Mammary epithelial cell (primary cell): Measurements from ENCODE around the gene SOBP.

Source experiments
- EZH2 ChIP-seq: IDR thresholded peaks from 2 replicates; pipeline ENCODE4 v1.6.1; 2012; ENCODE audit warnings: low read length, inconsistent platforms, borderline replicate concordance
- TF ChIP-seq, protein P1 (sequence below), 2 donors: IDR thresholded peaks in 1 of 2; conservative IDR thresholded peaks in 1 of 2; 2 replicates each; pipeline ENCODE4 v1.5.1; 2011 to 2012; ENCODE audit warnings: inconsistent platforms in 2 of 2, low read length in 2 of 2, mild to moderate bottlenecking in 2 of 2, control low read depth in 1 of 2, low read depth in 1 of 2; ENCODE audit not compliant: insufficient read depth in 1 of 2; ENCODE audit errors: extremely low read depth in 1 of 2

DNA sequence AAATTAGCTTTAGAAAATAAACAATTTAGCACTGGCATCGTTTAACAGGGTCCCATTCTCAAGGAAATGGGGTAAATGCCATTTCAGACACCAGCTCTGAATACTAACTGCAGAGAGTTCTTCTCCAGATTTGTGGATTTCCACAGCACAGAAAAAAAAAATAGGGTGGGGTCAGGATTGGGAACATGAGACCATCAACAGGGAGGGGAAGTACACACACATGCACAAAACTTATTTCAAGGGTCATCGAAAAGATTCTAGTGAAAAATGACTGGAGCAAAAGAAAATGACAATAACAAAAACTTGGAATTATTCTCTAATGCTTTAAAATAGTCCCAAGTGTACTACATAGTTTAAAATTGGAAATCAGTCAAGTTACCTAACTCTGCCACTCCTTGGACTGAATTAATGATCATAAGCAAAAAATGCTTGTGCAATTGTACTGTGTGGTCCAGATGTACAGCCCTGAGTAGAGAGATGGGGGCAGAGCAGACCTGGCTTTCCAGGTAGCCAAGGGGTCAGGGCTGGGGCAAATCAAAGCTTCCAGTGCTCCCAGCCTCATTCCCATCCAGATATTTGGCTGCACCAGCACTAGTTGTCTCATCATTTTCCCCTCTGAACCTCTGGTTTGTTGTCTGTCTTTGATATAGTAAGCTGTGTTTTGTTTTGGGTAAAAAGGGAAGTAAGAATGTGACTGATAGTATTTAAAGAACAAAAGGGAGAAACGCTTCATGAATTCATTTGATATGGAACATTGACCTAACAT lies 152.4 kb downstream of the SOBP start:
- TF ChIP-seq, protein P1, sequence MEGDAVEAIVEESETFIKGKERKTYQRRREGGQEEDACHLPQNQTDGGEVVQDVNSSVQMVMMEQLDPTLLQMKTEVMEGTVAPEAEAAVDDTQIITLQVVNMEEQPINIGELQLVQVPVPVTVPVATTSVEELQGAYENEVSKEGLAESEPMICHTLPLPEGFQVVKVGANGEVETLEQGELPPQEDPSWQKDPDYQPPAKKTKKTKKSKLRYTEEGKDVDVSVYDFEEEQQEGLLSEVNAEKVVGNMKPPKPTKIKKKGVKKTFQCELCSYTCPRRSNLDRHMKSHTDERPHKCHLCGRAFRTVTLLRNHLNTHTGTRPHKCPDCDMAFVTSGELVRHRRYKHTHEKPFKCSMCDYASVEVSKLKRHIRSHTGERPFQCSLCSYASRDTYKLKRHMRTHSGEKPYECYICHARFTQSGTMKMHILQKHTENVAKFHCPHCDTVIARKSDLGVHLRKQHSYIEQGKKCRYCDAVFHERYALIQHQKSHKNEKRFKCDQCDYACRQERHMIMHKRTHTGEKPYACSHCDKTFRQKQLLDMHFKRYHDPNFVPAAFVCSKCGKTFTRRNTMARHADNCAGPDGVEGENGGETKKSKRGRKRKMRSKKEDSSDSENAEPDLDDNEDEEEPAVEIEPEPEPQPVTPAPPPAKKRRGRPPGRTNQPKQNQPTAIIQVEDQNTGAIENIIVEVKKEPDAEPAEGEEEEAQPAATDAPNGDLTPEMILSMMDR (conservative IDR thresholded peaks at IDR 0.05 in 1 of 2, IDR thresholded peaks at IDR 0.05 in 1 of 2; ENCODE audit: extremely low read depth in 1 of 2, insufficient read depth in 1 of 2, low read depth in 1 of 2, low read length in 2 of 2) = no peak
- TF ChIP-seq EZH2 = no peak
